PC-3 (cell line): Measurements from ENCODE around the gene MSMB. TPM values are rescaled to one million over a fixed set of nuclear protein-coding genes. Genes with fewer than 3 reads are reported as not detected.

Source experiments
- ATAC-seq: fragments of 200-7000 bp; cut with Tn5 transposase; 2 replicates; pipeline ENCODE4 v1.9.1; 2020; ENCODE audit warnings: mild to moderate bottlenecking, moderate library complexity
- BruUV-seq: library from RNA; stranded (reverse); fragments of 400-500 nt; replicated peaks from 2 replicates; lab custom pipeline; 2021; lab: Mats Ljungman, UMichigan
- CTCF ChIA-PET: fragments of 300-600 bp; sonication (Branson Sonifier 250); formaldehyde crosslinking; loops from one replicate; lab custom pipeline; 2022; ENCODE audit warnings: antibody characterized with exemption; lab: Charles Lee
- POLR2A ChIA-PET: fragments of 300-600 bp; sonication (Branson Sonifier 250); formaldehyde crosslinking; loops from one replicate; lab custom pipeline; 2022; ENCODE audit warnings: antibody characterized with exemption; ENCODE audit not compliant: unreplicated experiment; lab: Charles Lee
- DNase-seq: peaks from one replicate; pipeline ENCODE4 v3.0.0-alpha.2; 2015
- H2AFZ ChIP-seq: fragments of 300-600 bp; sonication (generic); 2 replicates; pipeline ENCODE4 v1.6.0; 2016; ENCODE audit warnings: antibody characterized with exemption, low read length
- H3F3A ChIP-seq: fragments of 300-600 bp; sonication (generic); one replicate; pipeline ENCODE4 v1.6.0; 2017; ENCODE audit warnings: antibody characterized with exemption, low read length, control low read depth, mild to moderate bottlenecking; ENCODE audit not compliant: unreplicated experiment
- H3K27ac ChIP-seq: fragments of 300-600 bp; sonication (generic); 2 replicates; pipeline ENCODE4 v1.5.1; 2016; ENCODE audit warnings: mild to moderate bottlenecking, low read length
- H3K27me3 ChIP-seq: fragments of 300-600 bp; sonication (generic); 2 replicates; pipeline ENCODE4 v1.6.1; 2016; ENCODE audit warnings: low read length, mixed read lengths
- H3K36me3 ChIP-seq: fragments of 300-600 bp; sonication (generic); 2 replicates; pipeline ENCODE4 v1.6.1; 2016; ENCODE audit warnings: low read depth, mixed run types, low read length, mixed read lengths
- H3K4me1 ChIP-seq: fragments of 300-600 bp; sonication (generic); 2 replicates; pipeline ENCODE4 v1.5.1; 2016; ENCODE audit warnings: low read length; ENCODE audit not compliant: insufficient read depth
- H3K4me2 ChIP-seq: fragments of 300-600 bp; sonication (generic); 2 replicates; pipeline ENCODE4 v1.6.0; 2016; ENCODE audit warnings: low read length
- H3K4me3 ChIP-seq: fragments of 300-600 bp; sonication (generic); 2 replicates; pipeline ENCODE4 v1.5.1; 2016; ENCODE audit warnings: mild to moderate bottlenecking, low read length, mixed read lengths
- H3K79me2 ChIP-seq: fragments of 300-600 bp; sonication (generic); 2 replicates; pipeline ENCODE4 v1.6.1; 2017; ENCODE audit warnings: low read length, mixed read lengths
- H3K9ac ChIP-seq: fragments of 300-600 bp; sonication (generic); 2 replicates; pipeline ENCODE4 v1.6.0; 2016; ENCODE audit warnings: mild to moderate bottlenecking, low read length
- H3K9me2 ChIP-seq: fragments of 300-600 bp; sonication (generic); replicated peaks from 2 replicates; pipeline ENCODE4 v1.6.1; 2016; ENCODE audit warnings: mixed run types, low read length, mixed read lengths
- H3K9me3 ChIP-seq: fragments of 300-600 bp; sonication (generic); 2 replicates; pipeline ENCODE4 v1.6.1; 2016; ENCODE audit warnings: low read length, mixed read lengths
- H4K20me1 ChIP-seq: fragments of 300-600 bp; sonication (generic); 2 replicates; pipeline ENCODE4 v1.6.1; 2016; ENCODE audit warnings: low read length, mixed read lengths
- CTCF ChIP-seq: fragments of 300-600 bp; sonication (generic); conservative IDR thresholded peaks from 2 replicates; pipeline ENCODE4 v1.5.1; 2017; ENCODE audit warnings: antibody characterized with exemption, low read depth, mild to moderate bottlenecking, low read length
- EZH2 ChIP-seq: fragments of 300-600 bp; sonication (generic); IDR thresholded peaks from one replicate; pipeline ENCODE4 v1.6.1; 2017; ENCODE audit warnings: antibody characterized with exemption, mild to moderate bottlenecking, low read length; ENCODE audit not compliant: unreplicated experiment
- EZH2phosphoT487 ChIP-seq: fragments of 300-600 bp; sonication (generic); IDR thresholded peaks from 2 replicates; pipeline ENCODE4 v1.6.1; 2018; ENCODE audit warnings: mild to moderate bottlenecking, antibody characterized with exemption, low read length, borderline replicate concordance
- intact Hi-C: fragments of 100-400 bp; cut with micrococcal nuclease; formaldehyde crosslinking; loops from 2 replicates; pipeline ENCODE4 v1.9.0; 2023
- total RNA-seq: library from RNA; depleted of rRNA; stranded (reverse); fragments of >200 nt; gene quantifications from 2 replicates; pipeline ENCODE4 v1.2.3, GENCODE V29; 2014

MSMB gene
- total RNA-seq, 1 experiment from 2014 or later = not detected

- no TSS peak for BruUV-seq
- peak; percentile 86 for ATAC-seq
- peak; percentile 61 for DNase-seq
- Histone ChIP-seq H3K9me2 (no peaks in the 10 kb centered on the region), H3K27ac (no peak overlapping the region), H3K4me3 (no peak overlapping the region), H2AFZ (no peak overlapping the region), H3K9me3 (no peaks in the 10 kb centered on the region), H3K79me2 (no peaks in the 10 kb centered on the region; the same call in 1 of the 2 replicates), H3K9ac (no peak overlapping the region), H3K36me3 (peaks cover 50% of the 10 kb centered on the region), H3F3A (peaks cover 4% of the 10 kb centered on the region), H3K4me1 (peaks cover 15% of the 10 kb centered on the region), H4K20me1 (no peaks in the 10 kb centered on the region), H3K27me3 (no peaks in the 10 kb centered on the region), H3K4me2 (no peak overlapping the region)
- POLR2A ChIA-PET = interaction anchor here (0.6 kb wide), 1 partner anchor 11 kb away, joined by 3 read pairs; no protein-coding TSS in a partner anchor
- TF ChIP-seq EZH2 (no peak), EZH2phosphoT487 (no peak), CTCF (no peak)
- CTCF ChIA-PET = interaction anchor here (1.0 kb wide), 1 partner anchor 21 kb away, joined by 3 read pairs; no protein-coding TSS in a partner anchor
- intact Hi-C loops = no loop called here
Measured at GRCh38 chr10:46006219-46006618, 39.9 kb downstream of the MSMB start.

GRCh38 chr10:46005383-46005782, 40.7 kb downstream of the MSMB start:
- Histone ChIP-seq H3K36me3 (peaks cover 50% of the 10 kb centered on the region), H3K27me3 (no peaks in the 10 kb centered on the region), H3K4me1 (peaks cover 15% of the 10 kb centered on the region), H4K20me1 (no peaks in the 10 kb centered on the region), H3F3A (peaks cover 4% of the 10 kb centered on the region), H3K27ac (no peak overlapping the region), H3K9me3 (no peaks in the 10 kb centered on the region), H3K9ac (no peak overlapping the region), H3K9me2 (no peaks in the 10 kb centered on the region), H3K4me2 (no peak overlapping the region), H3K79me2 (no peaks in the 10 kb centered on the region; the same call in 1 of the 2 replicates), H3K4me3 (no peak overlapping the region), H2AFZ (no peak overlapping the region)
- POLR2A ChIA-PET = no interaction called here
- ATAC-seq (no peak), DNase-seq (no peak)
- no TSS peak for BruUV-seq
- TF ChIP-seq EZH2 = no peak
- no peak for TF ChIP-seq CTCF
- TF ChIP-seq EZH2phosphoT487 = no peak
- intact Hi-C loops = no loop called here
- CTCF ChIA-PET = no interaction called here

GRCh38 chr10:46004963-46005362, 41.1 kb downstream of the MSMB start:
- CTCF ChIA-PET = no interaction called here
- ATAC-seq (no peak), DNase-seq (no peak)
- H3K79me2 ChIP-seq = no peaks in the 10 kb centered on the region; the same call in 1 of the 2 replicates
- H3F3A ChIP-seq = peaks cover 4% of the 10 kb centered on the region
- BruUV-seq = no TSS peak
- H3K4me3 ChIP-seq = no peak overlapping the region
- peaks cover 47% of the 10 kb centered on the region for H3K36me3 ChIP-seq
- no peaks in the 10 kb centered on the region for H3K9me2 ChIP-seq
- H4K20me1 ChIP-seq = no peaks in the 10 kb centered on the region
- intact Hi-C loops = no loop called here
- no peaks in the 10 kb centered on the region for H3K27me3 ChIP-seq
- TF ChIP-seq EZH2 (no peak), CTCF (no peak), EZH2phosphoT487 (no peak)
- H3K4me2 ChIP-seq = no peak overlapping the region
- no peak overlapping the region for H3K27ac ChIP-seq
- no peaks in the 10 kb centered on the region for H3K9me3 ChIP-seq
- H3K9ac ChIP-seq = no peak overlapping the region
- peaks cover 15% of the 10 kb centered on the region for H3K4me1 ChIP-seq
- POLR2A ChIA-PET = no interaction called here
- H2AFZ ChIP-seq = no peak overlapping the region
